GM12892 (cell line): Measurements from ENCODE around the gene RPL37.

Experiments used
- POLR2A ChIP-seq: IDR thresholded peaks from 2 replicates; pipeline ENCODE4 v1.6.1; 2011; ENCODE audit warnings: low read depth, low read length, control low read depth
- POLR2AphosphoS5 ChIP-seq: IDR thresholded peaks from 2 replicates; pipeline ENCODE4 v1.6.1; 2011; ENCODE audit warnings: low read depth, low read length, control low read depth
- TAF1 ChIP-seq: IDR thresholded peaks from 2 replicates; pipeline ENCODE4 v1.6.1; 2011; ENCODE audit warnings: low read depth, mild to moderate bottlenecking, control low read depth, low read length, borderline replicate concordance

DNA sequence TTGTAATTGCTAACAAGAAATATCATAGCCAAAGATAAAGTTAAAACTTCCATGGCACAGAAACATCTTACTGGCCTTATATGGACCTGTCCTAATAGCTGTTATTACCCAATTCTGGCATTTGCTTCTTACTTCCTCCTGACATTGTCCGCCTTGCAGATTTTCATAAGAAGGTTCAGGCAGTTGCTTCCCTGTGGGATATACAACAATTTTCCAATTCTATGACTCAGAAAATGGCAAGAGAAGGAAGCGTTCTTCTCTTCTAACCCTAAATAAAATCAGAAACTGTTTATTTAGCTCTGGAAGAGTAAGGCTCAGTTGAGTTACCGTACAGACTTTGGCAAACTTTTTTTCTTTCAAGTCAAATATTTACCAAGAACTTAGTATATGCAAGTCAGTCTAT lies 38.5 kb downstream of the RPL37 start:
- TF ChIP-seq POLR2AphosphoS5 = no peak
- no peak for TF ChIP-seq POLR2A
- no peak for TF ChIP-seq TAF1
